ENCODE data around the gene MMP8.
"Not testable (repeated sequence)": the region's sequence is repeated elsewhere in the genome, so short reads cannot be mapped to it uniquely, and the experiment has no call there.

The MMP8 gene

DNA sequence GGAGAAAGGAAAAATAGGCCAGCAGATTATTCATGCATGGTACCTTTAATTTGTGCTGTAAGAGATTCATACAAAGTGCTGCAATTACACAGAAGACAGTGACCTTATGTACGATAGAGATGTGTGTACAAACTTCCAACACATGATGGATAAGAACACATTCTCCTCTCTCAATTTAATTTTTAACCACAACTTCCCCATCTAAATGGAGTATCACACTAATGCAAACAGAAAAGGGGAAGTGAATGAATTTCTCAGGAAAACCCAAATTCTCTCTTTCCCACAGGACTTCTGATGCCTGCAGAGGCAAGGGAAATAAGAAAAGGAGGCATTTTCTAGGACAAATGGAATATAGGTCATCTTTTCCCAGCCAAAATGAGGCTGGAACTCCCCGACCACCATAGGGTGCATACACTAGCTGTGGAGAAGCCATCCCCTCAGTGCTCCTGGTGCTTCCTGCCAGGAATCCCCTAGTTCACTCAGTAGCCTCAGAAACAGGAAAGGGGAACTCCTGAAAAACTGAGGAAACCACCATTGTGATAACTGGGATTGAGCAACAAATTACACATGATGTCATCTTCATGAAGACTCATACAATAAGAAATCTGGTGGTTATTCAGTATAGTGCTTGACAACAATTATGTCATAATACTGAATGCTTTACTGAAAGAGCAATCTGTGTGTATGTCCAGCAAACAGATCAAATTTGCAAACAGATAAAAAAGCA lies 33.2 kb upstream of the MMP8 start:
- Histone ChIP-seq H3K4me3 (ENCODE audit: low read depth in 1 of 5, low read length in 5 of 5) (no peak overlapping the region), H3K9ac (ENCODE audit: low read length in 5 of 5) (no peak overlapping the region), H3K36me3 (ENCODE audit: control insufficient read depth in 5 of 5, insufficient read depth in 5 of 5, low read length in 5 of 5) (no peaks in the 10 kb centered on the region), H3K9me3 (ENCODE audit: control insufficient read depth in 5 of 5, low read length in 5 of 5) (no peaks in the 10 kb centered on the region), H3K27ac (ENCODE audit: low read depth, low read length) (no peak overlapping the region), H3K4me1 (ENCODE audit: control insufficient read depth in 5 of 5, insufficient read depth in 5 of 5, low read length in 5 of 5) (peaks cover 0 to 16% (median 3%) of the 10 kb centered on the region in 5 donors), H3K27me3 (ENCODE audit: control insufficient read depth in 5 of 5, insufficient read depth in 4 of 5, low read length in 5 of 5) (peaks cover 0 to 12% (median 0%) of the 10 kb centered on the region in 5 donors)

DNA sequence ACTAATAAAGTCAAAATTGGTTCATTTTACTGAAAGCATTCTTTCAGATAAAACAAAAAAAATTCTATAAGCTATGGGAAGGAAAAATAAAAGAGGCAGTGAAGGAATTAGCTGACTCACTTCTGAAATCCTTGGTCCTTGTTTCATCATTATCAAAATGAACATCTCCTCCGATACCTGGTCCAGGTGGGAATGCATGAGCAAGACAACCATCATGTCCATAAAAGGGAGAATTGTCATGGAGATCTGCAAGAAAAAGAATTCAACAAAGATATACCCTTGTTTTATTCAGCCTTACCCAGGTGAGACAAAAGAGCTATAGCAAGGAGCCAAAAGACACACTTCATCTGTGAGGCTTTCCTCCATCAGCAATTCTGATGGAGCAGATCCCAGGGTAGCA lies 28.5 kb upstream of the MMP8 start:
- Histone ChIP-seq H3K4me3 (ENCODE audit: low read depth in 1 of 5, low read length in 5 of 5) (no peak overlapping the region), H3K36me3 (ENCODE audit: control insufficient read depth in 5 of 5, insufficient read depth in 5 of 5, low read length in 5 of 5) (no peaks in the 10 kb centered on the region), H3K27ac (ENCODE audit: low read depth, low read length) (no peak overlapping the region), H3K9me3 (ENCODE audit: control insufficient read depth in 5 of 5, low read length in 5 of 5) (no peaks in the 10 kb centered on the region), H3K27me3 (ENCODE audit: control insufficient read depth in 5 of 5, insufficient read depth in 4 of 5, low read length in 5 of 5) (peaks cover 0 to 12% (median 0%) of the 10 kb centered on the region in 5 donors), H3K4me1 (ENCODE audit: control insufficient read depth in 5 of 5, insufficient read depth in 5 of 5, low read length in 5 of 5) (peaks cover 0 to 4% (median 3%) of the 10 kb centered on the region in 5 donors), H3K9ac (ENCODE audit: low read length in 5 of 5) (no peak overlapping the region)

DNA sequence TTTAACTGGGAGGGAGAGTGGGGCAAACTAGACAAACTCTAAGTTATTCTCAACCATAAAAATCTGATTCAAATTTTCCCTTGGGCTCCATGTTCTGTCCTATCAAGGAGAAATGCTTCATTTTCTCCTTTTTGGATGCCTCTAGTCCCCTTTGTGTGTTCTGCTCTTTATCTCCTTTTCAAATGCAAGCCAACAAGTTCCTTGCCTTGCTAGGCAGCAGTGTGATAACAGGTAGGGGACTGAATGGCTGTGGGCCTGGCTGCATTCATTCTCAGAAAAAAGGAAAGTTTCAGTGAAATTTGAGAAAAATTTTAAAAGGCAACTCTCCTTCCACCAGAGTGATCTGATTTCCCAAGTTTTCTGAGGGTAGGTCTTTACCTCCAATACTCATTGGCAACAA lies 26.9 kb upstream of the MMP8 start:
- Histone ChIP-seq H3K9ac (ENCODE audit: low read length in 5 of 5) (no peak overlapping the region), H3K4me3 (ENCODE audit: low read depth in 1 of 5, low read length in 5 of 5) (no peak overlapping the region), H3K9me3 (ENCODE audit: control insufficient read depth in 5 of 5, low read length in 5 of 5) (no peaks in the 10 kb centered on the region), H3K4me1 (ENCODE audit: control insufficient read depth in 5 of 5, insufficient read depth in 5 of 5, low read length in 5 of 5) (no peaks in the 10 kb centered on the region), H3K36me3 (ENCODE audit: control insufficient read depth in 5 of 5, insufficient read depth in 5 of 5, low read length in 5 of 5) (no peaks in the 10 kb centered on the region), H3K27ac (ENCODE audit: low read depth, low read length) (no peak overlapping the region), H3K27me3 (ENCODE audit: control insufficient read depth in 5 of 5, insufficient read depth in 4 of 5, low read length in 5 of 5) (peaks cover 0 to 12% (median 0%) of the 10 kb centered on the region in 5 donors)

DNA sequence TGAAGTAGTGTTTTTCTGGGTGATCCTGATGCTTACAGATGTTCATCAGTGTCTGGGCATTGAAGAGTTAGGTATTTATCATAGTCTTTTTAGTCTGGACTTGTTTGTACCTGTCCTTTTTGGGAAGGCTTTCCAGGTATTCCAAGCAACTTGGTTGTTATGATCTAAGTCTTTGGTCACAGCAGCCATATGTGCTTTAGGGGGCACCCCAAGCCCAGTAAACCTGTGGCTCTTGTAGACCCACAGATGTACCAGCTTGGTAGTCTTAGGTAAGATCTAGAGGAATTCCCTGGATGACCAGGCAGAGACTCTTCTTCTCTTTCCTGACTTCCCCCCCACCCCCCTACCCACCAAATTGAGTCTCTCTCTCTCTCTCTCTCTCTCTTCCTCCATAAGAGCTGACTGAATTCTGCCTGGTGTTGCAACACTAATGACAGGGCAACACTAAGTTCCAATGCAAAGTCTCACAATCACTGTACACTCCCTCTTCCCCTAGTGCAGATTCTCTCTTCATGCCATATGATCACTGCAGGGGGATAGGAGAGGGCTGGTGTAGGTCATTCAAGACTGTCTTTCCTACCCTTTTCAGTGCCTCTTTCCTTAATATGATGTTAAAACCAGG lies 24.5 kb upstream of the MMP8 start:
- Histone ChIP-seq H3K4me3 (ENCODE audit: low read depth in 1 of 5, low read length in 5 of 5) (no peak overlapping the region), H3K9ac (ENCODE audit: low read length in 5 of 5) (no peak overlapping the region), H3K27ac (ENCODE audit: low read depth, low read length) (no peak overlapping the region), H3K36me3 (ENCODE audit: control insufficient read depth in 5 of 5, insufficient read depth in 5 of 5, low read length in 5 of 5) (no peaks in the 10 kb centered on the region), H3K9me3 (ENCODE audit: control insufficient read depth in 5 of 5, low read length in 5 of 5) (no peaks in the 10 kb centered on the region), H3K4me1 (ENCODE audit: control insufficient read depth in 5 of 5, insufficient read depth in 5 of 5, low read length in 5 of 5) (no peaks in the 10 kb centered on the region), H3K27me3 (ENCODE audit: control insufficient read depth in 5 of 5, insufficient read depth in 4 of 5, low read length in 5 of 5) (peaks cover 0 to 8% (median 0%) of the 10 kb centered on the region in 5 donors)

DNA sequence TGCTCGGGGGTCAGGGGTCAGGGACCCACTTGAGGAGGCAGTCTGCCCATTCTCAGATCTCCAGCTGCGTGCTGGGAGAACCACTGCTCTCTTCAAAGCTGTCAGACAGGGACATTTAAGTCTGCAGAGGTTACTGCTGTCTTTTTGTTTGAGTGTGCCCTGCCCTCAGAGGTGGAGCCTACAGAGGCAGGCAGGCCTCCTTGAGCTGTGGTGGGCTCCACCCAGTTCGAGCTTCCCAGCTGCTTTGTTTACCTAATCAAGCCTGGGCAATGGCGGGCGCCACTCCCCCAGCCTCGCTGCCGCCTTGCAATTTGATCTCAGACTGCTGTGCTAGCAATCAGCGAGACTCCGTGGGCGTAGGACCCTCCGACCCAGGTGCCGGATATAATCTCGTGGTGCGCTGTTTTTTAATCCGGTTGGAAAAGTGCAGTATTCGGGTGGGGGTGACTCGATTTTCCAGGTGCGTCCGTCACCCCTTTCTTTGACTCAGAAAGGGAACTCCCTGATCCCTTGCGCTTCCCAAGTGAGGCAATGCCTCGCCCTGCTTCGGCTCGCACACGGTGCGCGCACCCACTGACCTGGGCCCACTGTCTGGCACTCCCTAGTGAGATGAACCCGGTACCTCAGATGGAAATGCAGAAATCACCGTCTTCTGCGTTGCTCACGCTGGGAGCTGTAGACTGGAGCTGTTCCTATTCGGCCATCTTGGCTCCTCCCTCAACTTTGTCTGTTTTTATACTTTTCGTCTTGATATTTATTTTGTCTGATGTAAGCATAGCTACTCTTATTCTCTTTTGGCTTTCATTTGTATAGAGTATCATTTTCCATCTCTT lies 22.2 kb upstream of the MMP8 start:
- H3K27me3 ChIP-seq (ENCODE audit: control insufficient read depth in 5 of 5, insufficient read depth in 4 of 5, low read length in 5 of 5); H3K36me3 ChIP-seq (ENCODE audit: control insufficient read depth in 5 of 5, insufficient read depth in 5 of 5, low read length in 5 of 5); H3K4me1 ChIP-seq (ENCODE audit: control insufficient read depth in 5 of 5, insufficient read depth in 5 of 5, low read length in 5 of 5); H3K4me3 ChIP-seq (ENCODE audit: low read depth in 1 of 5, low read length in 5 of 5); H3K27ac ChIP-seq (ENCODE audit: low read depth, low read length); H3K9me3 ChIP-seq (ENCODE audit: control insufficient read depth in 5 of 5, low read length in 5 of 5); H3K9ac ChIP-seq (ENCODE audit: low read length in 5 of 5): not testable (repeated sequence)

DNA sequence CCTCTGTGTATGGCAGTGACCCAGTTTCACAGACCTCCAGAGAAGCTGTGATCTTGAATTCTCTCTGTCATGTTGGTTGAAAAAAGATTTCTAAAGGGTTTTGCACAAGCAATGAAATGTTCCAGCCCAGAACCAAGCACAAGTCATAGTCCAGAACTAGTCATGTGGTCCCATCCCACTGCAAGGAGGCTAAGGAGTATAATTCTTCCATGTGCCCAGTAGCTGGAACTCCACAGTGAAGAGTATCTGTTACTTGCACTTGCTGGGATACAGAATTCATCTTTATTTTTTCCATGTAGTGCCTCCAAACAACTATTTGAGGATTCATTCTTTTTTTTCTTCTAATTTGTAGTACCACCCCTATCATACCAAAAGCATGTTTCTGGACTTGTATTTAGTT lies 9.9 kb upstream of the MMP8 start:
- peaks cover 0 to 3% (median 0%) of the 10 kb centered on the region in 5 donors for H3K9me3 ChIP-seq (ENCODE audit: control insufficient read depth in 5 of 5, low read length in 5 of 5)
- H3K4me3 ChIP-seq (ENCODE audit: low read depth in 1 of 5, low read length in 5 of 5): no peak overlapping the region
- H3K36me3 ChIP-seq (ENCODE audit: control insufficient read depth in 5 of 5, insufficient read depth in 5 of 5, low read length in 5 of 5): no peaks in the 10 kb centered on the region
- peaks cover 0 to 5% (median 0%) of the 10 kb centered on the region in 5 donors for H3K4me1 ChIP-seq (ENCODE audit: control insufficient read depth in 5 of 5, insufficient read depth in 5 of 5, low read length in 5 of 5)
- H3K27ac ChIP-seq (ENCODE audit: low read depth, low read length): no peak overlapping the region
- H3K9ac ChIP-seq (ENCODE audit: low read length in 5 of 5): no peak overlapping the region
- H3K27me3 ChIP-seq (ENCODE audit: control insufficient read depth in 5 of 5, insufficient read depth in 4 of 5, low read length in 5 of 5): peaks cover 0 to 3% (median 0%) of the 10 kb centered on the region in 5 donors

DNA sequence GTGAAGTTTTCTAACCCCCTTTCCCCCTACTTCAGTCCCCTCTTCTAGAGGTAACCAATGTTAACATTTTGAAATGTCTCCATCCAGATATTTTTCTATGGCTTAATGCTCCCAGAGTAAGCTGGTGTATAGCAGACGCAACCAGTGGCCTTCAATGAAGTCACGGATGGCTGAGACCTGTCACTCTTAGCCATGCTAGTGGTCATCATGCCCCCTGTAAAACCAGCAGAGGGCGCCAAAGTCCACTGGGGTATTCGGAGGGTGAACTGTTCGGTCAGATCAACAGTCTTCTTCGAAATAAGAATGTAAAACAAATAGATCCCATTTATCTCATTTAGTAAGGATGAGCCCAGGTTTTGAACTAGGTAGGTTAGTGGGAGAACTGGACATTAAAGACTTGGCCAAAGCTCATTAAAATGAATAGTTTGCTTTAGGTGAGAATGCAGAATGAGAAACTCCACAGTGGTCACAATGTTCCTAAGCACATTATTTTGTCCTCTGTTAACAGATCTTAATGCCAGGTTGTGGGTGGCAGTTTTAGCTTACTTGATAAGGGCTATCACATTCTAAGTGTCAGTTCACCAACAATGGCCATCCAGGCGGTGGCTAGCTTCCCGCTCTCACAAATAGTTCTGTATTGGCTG lies 8.6 kb upstream of the MMP8 start:
- no peak overlapping the region for H3K9ac ChIP-seq (ENCODE audit: low read length in 5 of 5)
- H3K9me3 ChIP-seq (ENCODE audit: control insufficient read depth in 5 of 5, low read length in 5 of 5): no peaks in the 10 kb centered on the region
- no peak overlapping the region for H3K27ac ChIP-seq (ENCODE audit: low read depth, low read length)
- H3K36me3 ChIP-seq (ENCODE audit: control insufficient read depth in 5 of 5, insufficient read depth in 5 of 5, low read length in 5 of 5): no peaks in the 10 kb centered on the region
- H3K27me3 ChIP-seq (ENCODE audit: control insufficient read depth in 5 of 5, insufficient read depth in 4 of 5, low read length in 5 of 5): peaks cover 0 to 3% (median 0%) of the 10 kb centered on the region in 5 donors
- no peak overlapping the region for H3K4me3 ChIP-seq (ENCODE audit: low read depth in 1 of 5, low read length in 5 of 5)
- peaks cover 0 to 5% (median 0%) of the 10 kb centered on the region in 5 donors for H3K4me1 ChIP-seq (ENCODE audit: control insufficient read depth in 5 of 5, insufficient read depth in 5 of 5, low read length in 5 of 5)

DNA sequence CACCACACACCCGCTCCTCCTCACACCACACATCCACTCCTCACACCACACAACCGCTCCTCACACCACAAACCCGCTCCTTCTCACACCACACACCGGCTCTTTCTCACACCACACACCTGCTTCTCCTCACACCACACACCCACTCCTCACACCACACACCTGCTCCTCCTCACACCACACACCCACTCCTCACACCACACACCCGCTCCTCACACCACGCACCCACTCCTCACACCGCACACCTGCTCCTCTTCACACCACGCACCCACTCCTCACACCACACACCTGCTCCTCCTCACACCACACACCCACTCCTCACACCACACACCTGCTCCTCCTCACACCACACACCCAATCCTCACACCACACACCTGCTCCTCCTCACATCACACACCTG lies 6.2 kb upstream of the MMP8 start:
- H3K4me3 ChIP-seq (ENCODE audit: low read depth in 1 of 5, low read length in 5 of 5); H3K36me3 ChIP-seq (ENCODE audit: control insufficient read depth in 5 of 5, insufficient read depth in 5 of 5, low read length in 5 of 5): not testable (repeated sequence)

DNA sequence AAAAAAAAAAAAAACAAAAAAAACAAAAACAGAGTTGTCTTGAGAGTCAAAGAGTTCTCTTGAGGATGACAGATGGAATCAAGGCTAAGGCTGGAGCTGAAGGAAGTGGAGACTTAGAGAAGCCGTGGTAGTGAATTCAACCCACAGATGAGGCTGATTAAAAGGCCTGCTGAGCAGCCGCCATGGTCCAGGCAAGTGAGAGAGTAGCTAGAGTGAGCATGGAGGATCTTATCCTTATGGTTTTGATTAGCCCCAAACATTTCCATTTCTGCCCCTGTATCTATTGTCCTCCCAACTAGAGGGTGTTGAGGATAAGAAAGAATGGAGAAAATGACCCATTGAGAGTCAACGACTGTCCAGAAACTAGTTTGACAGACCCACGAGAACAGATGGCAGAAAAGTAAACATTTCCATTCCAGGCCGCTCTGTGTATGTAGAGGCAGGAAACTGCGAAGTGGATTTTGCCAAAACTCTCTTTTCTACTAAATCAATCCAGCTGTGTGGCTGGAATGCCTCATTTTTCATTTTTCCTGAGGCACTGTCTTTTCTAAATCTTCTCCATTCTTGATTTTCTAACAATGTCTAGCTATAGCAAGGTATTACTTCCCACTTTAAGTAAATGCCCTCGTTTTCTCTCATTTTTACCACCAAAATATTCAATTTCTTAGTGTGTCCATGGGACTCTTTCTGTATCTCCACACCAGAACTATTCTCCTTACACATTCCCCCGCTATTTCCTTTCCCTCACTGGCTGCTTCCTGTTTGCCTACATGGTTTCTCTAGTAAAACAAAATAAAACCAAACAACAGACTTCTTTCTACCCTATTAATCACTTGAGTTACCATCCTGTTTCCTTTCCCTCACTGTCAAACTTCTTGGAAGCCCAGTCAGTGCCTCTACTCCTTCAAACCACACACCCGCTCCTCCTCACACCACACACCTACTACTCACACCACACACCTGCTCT lies 5.4 kb upstream of the MMP8 start:
- Histone ChIP-seq H3K9ac (ENCODE audit: low read length in 5 of 5) (no peak overlapping the region), H3K27ac (ENCODE audit: low read depth, low read length) (no peak overlapping the region), H3K4me1 (ENCODE audit: control insufficient read depth in 5 of 5, insufficient read depth in 5 of 5, low read length in 5 of 5) (peaks cover 0 to 5% (median 0%) of the 10 kb centered on the region in 5 donors), H3K9me3 (ENCODE audit: control insufficient read depth in 5 of 5, low read length in 5 of 5) (no peaks in the 10 kb centered on the region), H3K4me3 (ENCODE audit: low read depth in 1 of 5, low read length in 5 of 5) (no peak overlapping the region), H3K36me3 (ENCODE audit: control insufficient read depth in 5 of 5, insufficient read depth in 5 of 5, low read length in 5 of 5) (no peaks in the 10 kb centered on the region), H3K27me3 (ENCODE audit: control insufficient read depth in 5 of 5, insufficient read depth in 4 of 5, low read length in 5 of 5) (peaks cover 0 to 3% (median 0%) of the 10 kb centered on the region in 5 donors)

More for the DNA sequence above, 6.2 kb upstream of the MMP8 start:
- not testable (repeated sequence) for H3K9me3 ChIP-seq (ENCODE audit: control insufficient read depth in 5 of 5, low read length in 5 of 5); H3K9ac ChIP-seq (ENCODE audit: low read length in 5 of 5); H3K4me1 ChIP-seq (ENCODE audit: control insufficient read depth in 5 of 5, insufficient read depth in 5 of 5, low read length in 5 of 5); H3K27ac ChIP-seq (ENCODE audit: low read depth, low read length); H3K27me3 ChIP-seq (ENCODE audit: control insufficient read depth in 5 of 5, insufficient read depth in 4 of 5, low read length in 5 of 5)

Data from subcutaneous abdominal adipose tissue (tissue), 5 donors.